BLaER1 treated with 17β-estradiol and CSF1 and Interleukin-3, amounts not matched to agents 10 nM and 100 nM (cell line): ENCODE results near the gene ZHX3.

Experiments used
- H3K27ac ChIP-seq, 11 experiments: shearing (Covaris generic); formaldehyde crosslinking; 2 replicates each; pipeline ENCODE4 v1.8.1; 2022
- H3K27me3 ChIP-seq, 11 experiments: shearing (Covaris generic); formaldehyde crosslinking; 2 replicates each; pipeline ENCODE4 v1.8.1; 2022
- H3K36me3 ChIP-seq, 11 experiments: shearing (Covaris generic); formaldehyde crosslinking; 2 replicates each; pipeline ENCODE4 v1.8.1; 2022
- H3K4me1 ChIP-seq, 10 experiments: shearing (Covaris generic); formaldehyde crosslinking; 2 replicates each; pipeline ENCODE4 v1.8.1; 2022
- H3K4me2 ChIP-seq, 11 experiments: shearing (Covaris generic); formaldehyde crosslinking; 2 replicates each; pipeline ENCODE4 v1.8.1; 2022
- H3K4me3 ChIP-seq, 10 experiments: shearing (Covaris generic); formaldehyde crosslinking; 2 replicates each; pipeline ENCODE4 v1.8.1; 2022
- H3K9ac ChIP-seq, 11 experiments: shearing (Covaris generic); formaldehyde crosslinking; 2 replicates each; pipeline ENCODE4 v1.8.1; 2022
- H3K9me3 ChIP-seq, 11 experiments: shearing (Covaris generic); formaldehyde crosslinking; replicated peaks in 1 of 11; 2 replicates each; pipeline ENCODE4 v1.8.1; 2022
- H4K20me1 ChIP-seq, 11 experiments: shearing (Covaris generic); formaldehyde crosslinking; 2 replicates each; pipeline ENCODE4 v1.8.1; 2022
- Cebpa-rat ChIP-seq, 11 experiments: shearing (Covaris generic); IDR thresholded peaks; 2 replicates each; pipeline ENCODE4 v1.8.1; 2022

The ZHX3 gene

GRCh38 chr20:41265938-41266337, 51.6 kb downstream of the ZHX3 start:
- Histone ChIP-seq H3K4me2 (no peak overlapping the region), H3K4me3 (no peak overlapping the region), H3K4me1 (no peaks in the 10 kb centered on the region)

GRCh38 chr20:41264819-41265218, 52.7 kb downstream of the ZHX3 start:
- Histone ChIP-seq H3K9me3 (no peaks in the 10 kb centered on the region), H3K36me3 (peaks cover 0 to 24% (median 9%) of the 10 kb centered on the region in 11 experiments; a peak in 8 of 22 replicates), H3K4me1 (no peaks in the 10 kb centered on the region), H4K20me1 (no peaks in the 10 kb centered on the region; a peak in 1 of 22 replicates), H3K27me3 (no peaks in the 10 kb centered on the region), H3K27ac (no peak overlapping the region), H3K4me3 (no peak overlapping the region), H3K4me2 (no peak overlapping the region), H3K9ac (no peak overlapping the region)
- no peak for TF ChIP-seq Cebpa-rat (IDR thresholded peaks at IDR 0.05)

More at GRCh38 chr20:41265938-41266337, 51.6 kb downstream of the ZHX3 start:
- H4K20me1 ChIP-seq: no peaks in the 10 kb centered on the region; a peak in 1 of 22 replicates
- TF ChIP-seq Cebpa-rat (IDR thresholded peaks at IDR 0.05): no peak
- H3K27me3 ChIP-seq: no peaks in the 10 kb centered on the region
- no peak overlapping the region for H3K9ac ChIP-seq
- H3K27ac ChIP-seq: no peak overlapping the region
- no peaks in the 10 kb centered on the region for H3K9me3 ChIP-seq
- H3K36me3 ChIP-seq: peaks cover 0 to 24% (median 9%) of the 10 kb centered on the region in 11 experiments; a peak in 8 of 22 replicates

GRCh38 chr20:41261790-41262717, 55.5 kb downstream of the ZHX3 start:
- no peak overlapping the region for H3K27ac ChIP-seq
- TF ChIP-seq Cebpa-rat (IDR thresholded peaks at IDR 0.05): no peak
- H4K20me1 ChIP-seq: no peaks in the 10 kb centered on the region; a peak in 1 of 22 replicates
- no peaks in the 10 kb centered on the region for H3K27me3 ChIP-seq
- no peaks in the 10 kb centered on the region for H3K4me1 ChIP-seq
- no peaks in the 10 kb centered on the region for H3K9me3 ChIP-seq
- no peak overlapping the region for H3K4me2 ChIP-seq
- H3K9ac ChIP-seq: no peak overlapping the region
- peaks cover 0 to 8% (median 0%) of the 10 kb centered on the region in 11 experiments; a peak in 4 of 22 replicates for H3K36me3 ChIP-seq
- no peak overlapping the region for H3K4me3 ChIP-seq

DNA sequence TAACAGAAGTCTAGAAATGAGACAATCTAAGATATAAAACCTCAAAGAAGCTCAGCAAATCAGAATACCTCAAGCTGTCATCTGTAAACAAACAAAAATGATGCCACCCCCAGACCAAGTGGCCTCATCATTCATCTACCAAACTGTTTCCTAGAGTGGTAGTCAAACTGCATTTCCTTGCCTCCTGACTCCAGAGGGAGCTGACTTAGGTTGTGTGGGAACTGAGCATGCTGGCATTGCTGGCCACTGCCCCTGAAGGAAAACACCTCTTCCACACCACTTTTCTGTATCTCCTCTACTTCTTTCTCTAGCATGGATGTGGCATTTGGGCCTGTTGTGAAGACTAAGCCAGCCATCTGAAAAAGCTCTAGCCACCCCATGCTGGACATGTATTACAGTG, 56.3 kb downstream of the ZHX3 start:
- Histone ChIP-seq H3K4me3 (no peak overlapping the region), H3K27me3 (no peaks in the 10 kb centered on the region), H3K4me2 (no peak overlapping the region), H3K36me3 (0 out of 22 replicates have a peak, but pooled peaks cover 0 to 6% (median 0%) of the 10 kb centered on the region in 11 experiments), H4K20me1 (no peaks in the 10 kb centered on the region; a peak in 1 of 22 replicates), H3K9me3 (no peaks in the 10 kb centered on the region), H3K9ac (no peak overlapping the region), H3K4me1 (no peaks in the 10 kb centered on the region), H3K27ac (no peak overlapping the region)
- TF ChIP-seq Cebpa-rat (IDR thresholded peaks at IDR 0.05): no peak

DNA sequence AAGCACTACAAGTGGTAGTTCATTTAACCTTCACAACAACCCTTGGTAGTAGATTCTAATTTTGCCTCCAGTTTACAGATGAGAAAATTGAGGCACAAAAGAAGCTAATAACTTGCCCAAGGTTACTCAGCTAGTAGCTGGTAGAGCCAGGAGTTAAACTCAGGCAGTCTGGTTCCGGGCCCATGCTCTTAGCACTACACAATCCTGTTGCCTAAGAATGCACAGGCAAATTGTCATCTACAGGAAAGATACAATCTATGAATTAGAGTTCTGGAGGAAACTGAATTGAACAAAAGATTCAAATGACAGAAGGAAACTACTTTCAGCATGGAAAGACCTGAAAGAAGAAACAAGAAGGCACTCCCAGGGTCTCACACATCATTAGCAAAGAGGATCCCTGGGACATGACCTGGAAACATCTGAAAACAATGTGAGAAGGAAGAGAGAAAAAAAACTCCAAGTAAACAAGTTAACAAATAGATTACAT, 56.8 kb downstream of the ZHX3 start:
- no peak overlapping the region for H3K4me2 ChIP-seq
- no peak overlapping the region for H3K9ac ChIP-seq
- no peaks in the 10 kb centered on the region; a peak in 1 of 22 replicates for H4K20me1 ChIP-seq
- H3K27me3 ChIP-seq: no peaks in the 10 kb centered on the region
- no peak overlapping the region for H3K27ac ChIP-seq
- H3K9me3 ChIP-seq: no peaks in the 10 kb centered on the region
- H3K4me1 ChIP-seq: no peaks in the 10 kb centered on the region
- 0 out of 22 replicates have a peak, but pooled peaks cover 0 to 6% (median 0%) of the 10 kb centered on the region in 11 experiments for H3K36me3 ChIP-seq
- H3K4me3 ChIP-seq: no peak overlapping the region
- no peak for TF ChIP-seq Cebpa-rat (IDR thresholded peaks at IDR 0.05)

DNA sequence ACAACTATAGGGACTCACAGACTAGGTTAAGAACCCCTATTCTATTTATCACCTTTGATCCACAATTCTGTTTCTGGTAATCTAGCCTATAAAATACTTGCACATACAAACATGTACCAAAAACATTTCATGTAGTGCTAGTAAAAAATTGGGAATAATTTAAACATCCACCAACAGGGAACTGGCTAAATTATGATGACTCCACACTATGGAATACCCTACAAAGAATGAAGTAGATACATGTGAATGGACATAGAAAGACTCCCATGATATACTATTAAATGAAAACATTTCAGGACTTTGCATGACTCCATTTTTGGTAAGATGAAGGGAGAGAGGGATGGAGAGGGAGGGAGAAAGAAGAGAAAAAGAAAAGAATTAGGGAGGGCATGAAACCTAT, 58.2 kb downstream of the ZHX3 start:
- Histone ChIP-seq H3K27me3 (no peaks in the 10 kb centered on the region), H3K4me1 (no peaks in the 10 kb centered on the region), H3K9me3 (no peaks in the 10 kb centered on the region)

GRCh38 chr20:41258474-41258873, 59.1 kb downstream of the ZHX3 start:
- no peak overlapping the region for H3K27ac ChIP-seq

More for the DNA sequence above, 58.2 kb downstream of the ZHX3 start:
- Histone ChIP-seq H3K4me2 (no peak overlapping the region), H3K9ac (no peak overlapping the region), H4K20me1 (no peaks in the 10 kb centered on the region; a peak in 1 of 22 replicates), H3K27ac (no peak overlapping the region), H3K36me3 (0 out of 22 replicates have a peak, but pooled peaks cover 0 to 6% (median 0%) of the 10 kb centered on the region in 11 experiments), H3K4me3 (no peak overlapping the region)
- no peak for TF ChIP-seq Cebpa-rat (IDR thresholded peaks at IDR 0.05)

DNA sequence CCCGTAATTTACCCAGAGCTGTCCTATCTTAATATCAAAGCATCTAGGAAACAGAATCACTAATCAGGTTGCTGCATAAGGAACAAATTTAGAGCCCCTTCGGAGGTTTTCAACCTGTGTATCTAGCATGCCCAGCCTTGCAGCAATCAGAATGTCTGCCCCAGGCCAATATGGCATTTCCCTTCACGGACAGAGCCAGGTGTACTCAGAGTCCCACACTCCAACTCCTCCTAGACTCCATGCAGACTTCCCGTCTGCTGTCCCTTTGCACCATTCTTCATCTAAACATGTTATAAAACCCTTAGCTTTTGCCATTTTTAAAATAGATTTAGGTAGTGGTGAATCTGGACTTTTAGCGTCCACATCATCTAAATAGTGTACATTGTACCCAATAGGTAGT, 61.0 kb downstream of the ZHX3 start:
- TF ChIP-seq Cebpa-rat (IDR thresholded peaks at IDR 0.05): no peak
- H3K9ac ChIP-seq: no peak overlapping the region

More at GRCh38 chr20:41258474-41258873, 59.1 kb downstream of the ZHX3 start:
- Histone ChIP-seq H3K9ac (no peak overlapping the region), H3K4me3 (no peak overlapping the region), H3K9me3 (no peaks in the 10 kb centered on the region), H3K4me2 (no peak overlapping the region), H4K20me1 (no peaks in the 10 kb centered on the region; a peak in 1 of 22 replicates), H3K27me3 (no peaks in the 10 kb centered on the region), H3K4me1 (no peaks in the 10 kb centered on the region), H3K36me3 (0 out of 22 replicates have a peak, but pooled peaks cover 0 to 6% (median 0%) of the 10 kb centered on the region in 11 experiments)
- no peak for TF ChIP-seq Cebpa-rat (IDR thresholded peaks at IDR 0.05)

DNA sequence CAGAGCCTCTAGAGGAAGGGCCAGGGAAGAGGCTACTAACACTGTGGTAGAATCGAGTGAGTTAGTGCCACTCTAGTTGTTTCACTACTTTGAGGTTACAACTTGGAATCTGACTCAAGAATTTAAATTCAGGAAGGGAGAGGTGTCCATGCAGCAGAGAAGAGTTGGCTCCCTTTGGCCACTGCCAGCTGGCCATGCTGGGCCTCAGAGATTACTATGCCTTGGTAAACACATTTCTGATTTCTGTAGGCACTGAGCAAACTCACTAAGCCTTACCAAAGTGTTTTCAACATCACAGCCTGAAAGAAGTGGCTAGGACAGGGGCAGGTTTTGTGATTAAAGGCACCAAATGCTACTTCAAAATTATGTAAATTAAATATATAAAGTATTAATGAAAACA, 61.9 kb downstream of the ZHX3 start:
- Histone ChIP-seq H3K27ac (no peak overlapping the region), H3K4me1 (peaks cover 0 to 9% (median 6%) of the 10 kb centered on the region in 10 experiments; a peak in 11 of 20 replicates), H3K9ac (no peak overlapping the region), H3K27me3 (no peaks in the 10 kb centered on the region), H4K20me1 (peaks cover 0 to 4% (median 0%) of the 10 kb centered on the region in 11 experiments; a peak in 2 of 22 replicates), H3K4me2 (no peak overlapping the region), H3K4me3 (no peak overlapping the region), H3K36me3 (0 out of 22 replicates have a peak, but pooled peaks cover 0 to 5% (median 0%) of the 10 kb centered on the region in 11 experiments), H3K9me3 (no peaks in the 10 kb centered on the region)
- TF ChIP-seq Cebpa-rat (IDR thresholded peaks at IDR 0.05): no peak

More for the DNA sequence above, 61.0 kb downstream of the ZHX3 start:
- Histone ChIP-seq H3K4me3 (no peak overlapping the region), H3K4me2 (no peak overlapping the region), H3K27ac (no peak overlapping the region), H3K9me3 (no peaks in the 10 kb centered on the region), H4K20me1 (no peaks in the 10 kb centered on the region; a peak in 2 of 22 replicates), H3K36me3 (0 out of 22 replicates have a peak, but pooled peaks cover 0 to 6% (median 0%) of the 10 kb centered on the region in 11 experiments), H3K27me3 (no peaks in the 10 kb centered on the region), H3K4me1 (peaks cover 0 to under 1% (median 0%) of the 10 kb centered on the region in 10 experiments; a peak in 1 of 20 replicates)
